ENCODE results near the gene PSMB4. TPM values are rescaled to one million over a fixed set of nuclear protein-coding genes. Genes with fewer than 3 reads are reported as not detected.
"Not testable (repeated sequence)": the region's sequence is repeated elsewhere in the genome, so short reads cannot be mapped to it uniquely, and the experiment has no call there.

PSMB4 gene
- polyA plus RNA-seq, 4 donors: 192 to 253 (median 246) TPM

GRCh38 chr1:151384584-151384983 lies 14.8 kb upstream of the PSMB4 start:
- no peak for DNase-seq (ENCODE audit: low read depth in 4 of 4, low spot score in 3 of 4)

DNA sequence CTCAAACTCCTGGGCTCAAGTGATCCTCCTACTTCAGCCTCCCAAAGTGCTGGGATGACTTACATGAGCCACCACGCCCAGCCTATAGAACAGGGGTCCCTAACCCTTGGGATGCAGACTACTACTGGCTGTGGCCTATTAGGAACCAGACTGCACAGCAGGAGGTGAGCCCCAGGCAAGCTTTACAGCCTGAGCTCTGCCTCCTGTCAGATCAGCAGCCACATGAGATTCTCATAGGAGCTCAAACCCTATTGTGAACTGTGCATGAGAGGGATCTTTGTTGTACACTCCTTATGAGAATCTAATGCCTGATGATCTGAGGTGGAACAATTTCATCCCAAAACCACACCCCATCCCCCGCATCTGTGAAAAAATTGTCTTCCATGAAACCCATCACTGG lies 13.4 kb upstream of the PSMB4 start:
- no peak for DNase-seq (ENCODE audit: low read depth in 4 of 4, low spot score in 3 of 4)

DNA sequence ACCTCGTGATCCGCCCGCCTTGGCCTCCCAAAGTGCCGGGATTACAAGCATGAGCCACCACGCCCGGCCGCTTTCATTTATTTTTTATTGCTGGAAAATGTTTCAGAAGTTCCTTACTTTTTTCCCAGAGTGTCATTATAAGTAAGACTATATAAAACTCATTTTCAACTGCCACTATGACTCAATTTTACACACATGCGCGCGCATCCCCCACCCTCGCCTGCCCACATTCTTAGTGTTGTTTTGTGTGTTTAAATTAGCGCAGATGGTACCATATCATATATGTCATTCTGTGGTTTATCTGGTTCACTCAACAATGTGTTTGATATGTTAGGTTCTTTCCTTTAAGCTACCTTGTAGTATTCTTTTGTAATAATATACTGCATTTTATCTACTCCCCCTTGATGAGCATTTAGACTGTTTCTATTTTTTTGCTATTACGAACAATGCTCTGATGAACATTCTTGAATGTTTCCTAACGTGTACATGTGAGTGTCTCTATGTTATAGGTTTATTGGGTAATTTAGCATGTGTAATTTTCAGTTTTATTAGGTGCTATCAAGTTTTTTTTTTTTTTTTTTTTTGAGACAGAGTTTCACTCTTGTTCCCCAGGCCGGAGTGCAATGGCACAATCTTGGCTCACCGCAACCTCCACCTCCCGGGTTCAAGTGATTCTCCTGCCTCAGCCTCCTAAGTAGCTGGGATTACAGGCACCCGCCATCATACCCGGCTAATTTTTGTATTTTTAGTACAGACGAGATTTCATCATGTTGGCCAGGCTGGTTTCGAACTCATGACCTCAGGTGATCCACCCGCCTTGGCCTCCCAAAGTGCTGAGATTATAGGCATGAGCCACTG lies 8.9 kb upstream of the PSMB4 start:
- not testable (repeated sequence) for DNase-seq (ENCODE audit: low read depth in 4 of 4, low spot score in 3 of 4)

DNA sequence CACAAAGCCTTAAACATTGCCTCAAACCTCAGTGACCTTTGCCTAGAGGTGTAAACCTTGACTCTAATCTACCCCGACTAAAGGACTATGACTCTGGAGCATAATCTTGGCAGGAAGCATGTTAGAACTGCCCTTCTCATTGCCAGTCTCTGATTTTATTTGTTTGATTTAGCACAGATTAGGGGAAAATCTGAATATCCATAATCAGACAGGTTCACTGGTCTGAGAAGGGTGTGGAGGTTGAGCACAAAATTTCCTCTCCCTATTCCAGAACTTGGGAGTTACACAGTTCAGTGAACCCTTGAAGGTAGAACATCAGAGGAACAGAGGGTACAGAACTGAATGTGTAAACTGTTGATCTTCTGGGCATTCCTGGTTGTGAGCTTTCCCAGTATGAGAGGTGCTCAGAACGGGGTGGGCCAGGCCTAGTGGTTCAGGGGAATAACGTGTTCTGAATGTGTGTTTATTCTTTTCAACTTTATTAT lies 8.3 kb upstream of the PSMB4 start:
- DNase-seq (ENCODE audit: low read depth in 4 of 4, low spot score in 3 of 4): no peak

DNA sequence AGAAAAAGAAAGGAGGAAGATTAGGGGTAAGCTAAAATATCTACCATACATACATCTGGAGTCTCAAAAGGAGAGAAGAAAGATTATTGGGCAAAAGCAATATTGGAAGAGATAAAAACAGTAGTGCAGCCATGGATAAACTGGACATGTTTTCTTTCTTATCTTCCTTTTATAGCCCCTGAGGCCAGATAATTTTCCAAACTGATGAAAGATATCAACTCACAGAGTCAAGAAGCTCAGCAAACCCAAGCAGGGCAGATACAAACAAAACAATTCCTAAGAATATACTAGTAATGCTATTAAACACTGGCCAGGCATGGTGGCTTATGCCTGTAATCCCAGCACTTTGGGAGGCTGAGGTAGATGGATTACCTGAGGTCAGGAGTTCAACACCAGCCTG lies 5.8 kb upstream of the PSMB4 start:
- no peak for DNase-seq (ENCODE audit: low read depth in 4 of 4, low spot score in 3 of 4)

DNA sequence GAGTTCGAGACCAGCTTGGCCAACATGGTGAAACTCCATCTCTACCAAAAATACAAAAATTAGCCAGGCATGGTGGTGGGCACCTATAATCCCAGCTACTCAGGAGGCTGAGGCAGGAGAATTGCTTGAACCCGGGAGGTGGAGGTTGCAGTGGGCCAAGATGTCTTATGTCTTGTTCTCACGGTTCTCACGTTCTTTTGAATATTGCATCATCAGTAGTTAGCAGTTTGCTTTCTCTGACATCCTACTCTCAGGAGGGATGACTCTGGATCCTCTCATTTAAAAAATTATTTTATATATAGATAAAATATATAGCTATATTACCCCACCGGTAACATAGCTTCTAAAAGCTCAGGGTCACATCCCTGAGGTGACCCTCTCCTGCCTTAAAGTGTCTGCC lies 3.1 kb upstream of the PSMB4 start:
- not testable (repeated sequence) for DNase-seq (ENCODE audit: low read depth in 4 of 4, low spot score in 3 of 4)

- no peak for DNase-seq (ENCODE audit: low read depth in 4 of 4, low spot score in 3 of 4)
Measured at GRCh38 chr1:151401125-151401788, 1.9 kb downstream of the PSMB4 start.

DNA sequence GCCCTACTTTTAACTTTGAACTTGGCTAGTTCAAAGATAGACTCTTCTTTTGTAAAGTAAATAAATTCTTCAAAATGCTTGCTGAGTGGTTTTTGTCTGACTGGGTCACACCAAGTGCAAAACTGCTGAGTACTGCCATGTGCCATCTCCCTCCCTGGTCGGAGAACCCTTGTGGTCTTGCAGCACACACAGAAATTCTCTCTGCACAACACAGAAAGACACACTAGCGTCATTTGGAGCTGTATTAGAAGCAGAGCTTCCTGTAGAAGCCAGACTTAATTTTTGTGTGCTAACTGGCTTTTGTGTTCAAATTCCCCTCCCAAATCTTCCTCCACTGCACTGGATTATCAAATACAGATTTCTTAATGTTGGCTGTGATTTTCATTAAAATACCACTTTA lies 2.5 kb downstream of the PSMB4 start:
- DNase-seq (ENCODE audit: low read depth in 4 of 4, low spot score in 3 of 4): no peak

DNA sequence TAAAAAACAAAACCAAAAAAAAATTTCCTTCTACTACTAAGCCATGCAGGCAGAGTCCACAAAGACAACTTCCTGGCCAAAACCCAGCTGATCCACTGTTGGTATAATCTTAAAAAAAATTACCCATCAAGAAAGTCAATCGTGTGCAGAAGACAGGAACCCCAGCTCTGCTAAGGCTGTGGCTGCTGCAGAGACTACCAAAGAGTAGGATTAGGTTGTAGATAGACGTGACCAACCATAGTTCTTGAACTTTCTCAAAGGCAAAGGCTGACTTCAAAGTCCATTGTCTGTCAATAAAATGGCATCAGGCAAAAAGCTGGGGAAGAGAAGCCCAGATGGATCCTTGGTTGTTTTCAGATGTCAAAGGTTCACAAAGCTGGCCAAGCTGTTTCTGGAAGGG lies 3.4 kb downstream of the PSMB4 start:
- DNase-seq (ENCODE audit: low read depth in 4 of 4, low spot score in 3 of 4): no peak

- no peak for DNase-seq (ENCODE audit: low read depth in 4 of 4, low spot score in 3 of 4)
Measured at GRCh38 chr1:151403612-151404011, 4.2 kb downstream of the PSMB4 start.

DNA sequence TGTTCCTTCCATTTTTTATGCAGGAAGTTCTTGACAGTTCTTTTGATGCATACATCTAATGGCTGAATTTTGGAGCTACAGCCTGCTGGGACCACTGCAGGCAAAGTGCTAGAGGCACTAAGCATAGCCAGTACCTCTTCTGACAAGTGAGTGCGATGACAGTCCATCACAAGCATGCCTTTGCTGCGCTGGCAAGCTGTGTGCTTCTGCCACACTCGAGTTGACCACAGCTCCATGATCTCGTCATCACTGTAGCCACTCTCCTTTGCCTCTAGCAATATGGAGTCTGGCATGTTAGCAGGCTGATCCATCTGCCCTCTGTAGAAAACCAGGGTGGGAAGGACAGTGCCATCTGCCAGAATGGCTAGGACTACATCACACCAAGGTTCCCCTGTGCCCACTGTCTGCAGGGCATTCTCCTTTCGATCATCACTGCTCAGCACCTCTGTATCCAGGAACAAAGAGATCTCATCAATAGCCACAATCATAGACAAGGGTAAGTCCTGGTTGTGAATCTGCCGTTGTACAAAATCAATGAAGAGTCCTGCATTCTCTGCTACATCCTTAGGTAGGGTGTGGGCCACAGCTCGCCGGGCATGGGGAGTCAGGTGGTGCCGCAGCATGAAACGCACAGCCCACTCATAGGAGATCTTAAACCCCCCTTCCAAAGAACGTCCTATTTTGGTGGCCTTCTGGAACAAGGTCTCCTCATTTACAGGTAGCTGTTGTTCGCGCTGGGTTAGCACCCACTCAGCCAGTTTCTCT lies 6.0 kb downstream of the PSMB4 start:
- no peak for DNase-seq (ENCODE audit: low read depth in 4 of 4, low spot score in 3 of 4)

DNA sequence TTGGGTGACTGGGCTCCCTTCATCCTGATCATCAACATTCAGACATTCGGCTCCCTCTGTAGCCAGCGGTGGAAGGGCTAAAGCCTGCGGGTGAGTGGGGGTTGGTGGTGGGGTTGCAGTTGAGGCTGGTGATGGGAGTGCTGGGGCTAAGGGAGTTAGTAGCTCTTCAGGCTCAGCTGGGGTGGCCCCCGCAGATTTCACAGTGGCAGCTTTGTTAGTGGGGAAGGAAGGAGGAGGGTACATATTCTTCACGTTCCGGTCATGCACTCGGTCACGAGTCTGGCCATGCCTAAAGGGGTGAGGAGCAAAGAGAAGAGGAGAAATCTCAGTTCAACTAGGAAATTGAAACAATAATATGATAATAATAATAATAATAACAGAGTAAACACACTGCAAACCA lies 6.8 kb downstream of the PSMB4 start:
- no peak for DNase-seq (ENCODE audit: low read depth in 4 of 4, low spot score in 3 of 4)

- DNase-seq (ENCODE audit: low read depth in 4 of 4, low spot score in 3 of 4): no peak
Measured at GRCh38 chr1:151407304-151407703, 7.9 kb downstream of the PSMB4 start.

- DNase-seq (ENCODE audit: low read depth in 4 of 4, low spot score in 3 of 4): no peak
Measured at GRCh38 chr1:151408891-151409290, 9.5 kb downstream of the PSMB4 start.

- no peak for DNase-seq (ENCODE audit: low read depth in 4 of 4, low spot score in 3 of 4)
Measured at GRCh38 chr1:151411884-151412283, 12.5 kb downstream of the PSMB4 start.

DNA sequence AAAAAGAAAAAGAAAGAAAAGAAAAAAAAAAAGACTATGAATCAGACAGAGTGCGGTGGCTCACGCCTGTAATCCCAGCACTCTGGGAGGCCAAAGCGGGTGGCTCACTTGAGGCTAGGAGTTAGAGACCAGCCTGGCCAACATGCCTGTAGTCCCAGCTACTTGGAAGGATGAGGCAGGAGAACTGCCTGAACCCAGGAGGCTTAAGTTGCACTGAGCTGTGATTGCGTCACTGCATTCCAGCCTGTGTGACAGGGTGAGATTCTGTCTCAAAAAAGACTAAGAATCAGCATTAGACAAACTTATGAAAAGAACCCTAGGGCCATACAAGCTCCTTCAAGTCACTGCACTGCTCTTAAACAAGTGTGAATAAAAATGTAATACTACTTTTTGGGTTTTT lies 16.9 kb downstream of the PSMB4 start:
- DNase-seq (ENCODE audit: low read depth in 4 of 4, low spot score in 3 of 4): no peak

GRCh38 chr1:151418081-151418480 lies 18.7 kb downstream of the PSMB4 start:
- no peak for DNase-seq (ENCODE audit: low read depth in 4 of 4, low spot score in 3 of 4)

DNA sequence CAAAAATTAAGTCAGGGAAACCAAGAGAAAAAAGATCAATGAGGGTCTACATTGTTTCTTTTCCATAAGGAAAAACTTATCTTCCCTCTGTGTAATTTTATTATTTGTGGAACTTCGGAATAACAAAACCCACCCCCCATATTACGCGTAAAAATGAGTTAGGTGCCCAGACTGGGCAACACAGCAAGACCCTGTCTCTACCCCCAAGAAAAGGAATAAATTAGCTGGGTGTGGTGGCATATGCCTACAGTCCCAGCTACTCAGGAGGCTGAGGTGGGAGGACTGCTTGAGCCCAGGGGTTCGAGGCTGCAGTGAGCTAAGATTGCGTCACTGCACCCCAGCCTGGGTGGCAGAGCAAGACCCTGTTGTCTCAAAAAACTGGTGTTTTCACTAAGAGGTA lies 20.4 kb downstream of the PSMB4 start:
- no peak for DNase-seq (ENCODE audit: low read depth in 4 of 4, low spot score in 3 of 4)

GRCh38 chr1:151425103-151425502 lies 25.7 kb downstream of the PSMB4 start:
- no peak for DNase-seq (ENCODE audit: low read depth in 4 of 4, low spot score in 3 of 4)

- no peak for DNase-seq (ENCODE audit: low read depth in 4 of 4, low spot score in 3 of 4)
Measured at GRCh38 chr1:151428068-151428467, 28.7 kb downstream of the PSMB4 start.

GRCh38 chr1:151433827-151434226 lies 34.5 kb downstream of the PSMB4 start:
- DNase-seq (ENCODE audit: low read depth in 4 of 4, low spot score in 3 of 4): not testable (repeated sequence)

Data from left renal pelvis (tissue), 4 donors.